Measurements from ENCODE around the gene TMCC2. TPM values are rescaled to one million over a fixed set of nuclear protein-coding genes. Genes with fewer than 3 reads are reported as not detected.
A peak's percentile ranks its signal among the peaks of the same experiment; 100 is the strongest.

TMCC2 gene
- total RNA-seq, 1 donor from 2014 or later: 6.2 TPM

- TF ChIP-seq CTCF (conservative IDR thresholded peaks at IDR 0.05): no peak
- H3K4me1 Mint-ChIP-seq (ENCODE audit: unreplicated experiment): peaks cover 29% of the 10 kb centered on the region
- H3K27me3 Mint-ChIP-seq: no peaks in the 10 kb centered on the region
- no peak for DNase-seq (ENCODE audit: extremely low spot score, unreplicated experiment)
- no peaks in the 10 kb centered on the region for H3K9me3 Mint-ChIP-seq
- no peak overlapping the region for H3K4me3 Mint-ChIP-seq
- no peaks in the 10 kb centered on the region for H3K36me3 Mint-ChIP-seq
- peak overlapping the region; percentile 53 for H3K27ac Mint-ChIP-seq
These were observed 60.2 kb downstream of the TMCC2 start for GRCh38 chr1:205287767-205288559.

GRCh38 chr1:205291596-205291995 lies 63.9 kb downstream of the TMCC2 start:
- Mint-ChIP-seq H3K27me3 (no peaks in the 10 kb centered on the region), H3K4me3 (no peak overlapping the region), H3K27ac (no peak overlapping the region), H3K36me3 (no peaks in the 10 kb centered on the region), H3K4me1 (ENCODE audit: unreplicated experiment) (peaks cover 37% of the 10 kb centered on the region), H3K9me3 (no peaks in the 10 kb centered on the region)
- no peak for TF ChIP-seq CTCF (conservative IDR thresholded peaks at IDR 0.05)
- DNase-seq (ENCODE audit: extremely low spot score, unreplicated experiment): no peak

GRCh38 chr1:205293350-205294074 lies 65.8 kb downstream of the TMCC2 start:
- Mint-ChIP-seq H3K4me1 (ENCODE audit: unreplicated experiment) (peaks cover 35% of the 10 kb centered on the region), H3K9me3 (no peaks in the 10 kb centered on the region), H3K27me3 (no peaks in the 10 kb centered on the region), H3K4me3 (peak overlapping the region; percentile 50), H3K36me3 (no peaks in the 10 kb centered on the region), H3K27ac (peak overlapping the region; percentile 90)
- no peak for DNase-seq (ENCODE audit: extremely low spot score, unreplicated experiment)
- TF ChIP-seq CTCF (conservative IDR thresholded peaks at IDR 0.05): no peak

- no peaks in the 10 kb centered on the region for H3K36me3 Mint-ChIP-seq
- peak overlapping the region; percentile 57 for H3K4me3 Mint-ChIP-seq
- peaks cover 40% of the 10 kb centered on the region for H3K4me1 Mint-ChIP-seq (ENCODE audit: unreplicated experiment)
- DNase-seq (ENCODE audit: extremely low spot score, unreplicated experiment): no peak
- H3K27ac Mint-ChIP-seq: peak overlapping the region; percentile 90
- no peaks in the 10 kb centered on the region for H3K27me3 Mint-ChIP-seq
- no peaks in the 10 kb centered on the region for H3K9me3 Mint-ChIP-seq
- no peak for TF ChIP-seq CTCF (conservative IDR thresholded peaks at IDR 0.05)
These were observed 66.6 kb downstream of the TMCC2 start for GRCh38 chr1:205294175-205294917.

- Mint-ChIP-seq H3K36me3 (no peaks in the 10 kb centered on the region), H3K4me3 (peak overlapping the region; percentile 57), H3K9me3 (no peaks in the 10 kb centered on the region), H3K27ac (peak overlapping the region; percentile 90), H3K27me3 (no peaks in the 10 kb centered on the region), H3K4me1 (ENCODE audit: unreplicated experiment) (peaks cover 40% of the 10 kb centered on the region)
- no peak for DNase-seq (ENCODE audit: extremely low spot score, unreplicated experiment)
- TF ChIP-seq CTCF (conservative IDR thresholded peaks at IDR 0.05): no peak
These were observed 67.2 kb downstream of the TMCC2 start for GRCh38 chr1:205294934-205295333.
